Activated naive CD4-positive, alpha-beta T cell treated with anti-CD3 and anti-CD28 coated beads for 36 hours (primary cell): ENCODE measurements around the gene ORAI3. TPM values are rescaled to one million over a fixed set of nuclear protein-coding genes. Genes with fewer than 3 reads are reported as not detected.
A peak's percentile ranks its signal among the peaks of the same experiment; 100 is the strongest.

Experiments used
- CTCF ChIA-PET: fragments of 350-600 bp; sonication (Branson Sonifier 250); formaldehyde crosslinking; loops from one replicate; lab custom pipeline; 2021; ENCODE audit warnings: antibody characterized with exemption; lab: Charles Lee
- DNase-seq: peaks from one replicate; pipeline ENCODE4 v3.0.0-alpha.2; 2020
- H3K27ac Mint-ChIP-seq: one replicate; pipeline ENCODE4 v1.8.0; 2021; ENCODE audit warnings: mild to moderate bottlenecking, mixed read lengths
- H3K27me3 Mint-ChIP-seq: one replicate; pipeline ENCODE4 v1.8.0; 2021; ENCODE audit warnings: low read depth, mixed read lengths
- H3K36me3 Mint-ChIP-seq: one replicate; pipeline ENCODE4 v1.8.0; 2021; ENCODE audit warnings: low read depth, mixed read lengths
- H3K4me1 Mint-ChIP-seq: one replicate; pipeline ENCODE4 v1.8.0; 2021; ENCODE audit warnings: low read depth, mixed read lengths
- H3K4me3 Mint-ChIP-seq: one replicate; pipeline ENCODE4 v1.8.0; 2021; ENCODE audit warnings: mild to moderate bottlenecking, moderate library complexity, mixed read lengths
- H3K9me3 Mint-ChIP-seq: one replicate; pipeline ENCODE4 v1.8.0; 2021; ENCODE audit warnings: mixed read lengths
- intact Hi-C: fragments of 100-400 bp; cut with micrococcal nuclease; formaldehyde crosslinking; loops from one replicate; pipeline ENCODE4 v1.15.1; 2023
- total RNA-seq, 2 experiments: library from RNA; stranded (reverse); gene quantifications; one replicate each; pipeline ENCODE4 v1.2.3, GENCODE V29; 2021

Gene ORAI3
- total RNA-seq, 2 experiments from 2014 or later, result 4.2 to 4.7 TPM

DNA sequence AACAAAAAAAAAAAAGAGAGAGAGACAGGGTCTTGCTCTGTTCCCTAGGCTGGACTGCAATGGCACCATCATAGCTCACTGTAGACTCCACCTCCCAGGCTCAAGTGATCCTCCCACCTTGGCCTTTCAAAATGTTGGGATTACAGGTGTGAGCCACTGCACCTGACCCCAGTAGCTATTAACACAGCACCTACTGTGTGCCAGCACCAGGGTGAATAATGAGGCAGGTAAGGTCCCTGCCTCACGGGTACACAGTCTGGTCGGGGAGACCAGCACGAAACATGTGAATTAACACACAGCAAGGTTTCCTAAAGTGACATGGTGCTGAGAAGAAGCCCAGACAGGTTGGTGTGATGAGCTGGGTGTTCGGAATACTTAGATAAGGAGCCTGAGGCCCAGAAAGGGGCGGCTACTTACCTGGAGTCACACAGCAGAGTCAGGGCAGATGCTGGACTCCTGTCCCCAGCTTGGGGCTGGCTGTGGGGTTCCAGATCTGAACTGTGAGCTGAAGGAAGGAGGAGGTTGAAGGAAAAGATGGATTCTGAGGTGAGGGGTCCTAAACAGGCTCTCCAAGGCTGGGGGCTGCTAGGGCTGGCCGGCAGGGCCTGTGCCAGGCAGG is 36.0 kb upstream of the ORAI3 start:
- no peak overlapping the region for H3K27ac Mint-ChIP-seq
- no peak overlapping the region for H3K4me3 Mint-ChIP-seq
- H3K27me3 Mint-ChIP-seq, result no peaks in the 10 kb centered on the region
- H3K4me1 Mint-ChIP-seq, result peaks cover 1% of the 10 kb centered on the region
- CTCF ChIA-PET, result interaction anchor here (0.9 to 1.1 kb wide), 2 partner anchors 29 to 75 kb away, joined by 3 read pairs; no protein-coding TSS in a partner anchor
- no peak for DNase-seq
- H3K36me3 Mint-ChIP-seq, result no peaks in the 10 kb centered on the region
- intact Hi-C loops, result no loop called here
- no peaks in the 10 kb centered on the region for H3K9me3 Mint-ChIP-seq

DNA sequence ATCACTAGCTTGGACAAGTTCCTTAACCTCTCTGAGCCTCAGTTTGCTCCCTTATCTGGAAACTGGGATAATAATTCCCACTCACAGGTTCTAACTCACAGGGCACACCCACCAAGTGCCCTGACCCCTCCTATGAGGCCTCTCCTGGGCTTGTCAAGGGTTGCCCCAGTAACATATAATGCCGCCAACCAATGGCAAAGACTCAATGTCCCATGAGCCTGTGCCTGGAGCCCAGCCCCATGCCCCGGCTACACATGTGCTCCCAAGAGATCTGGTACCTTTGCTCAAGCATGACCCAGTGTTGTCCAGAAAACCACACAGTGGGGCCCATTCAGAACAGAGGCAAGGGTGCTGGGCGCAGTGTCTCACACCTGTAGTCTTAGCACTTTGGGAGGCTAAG is 34.0 kb upstream of the ORAI3 start:
- no peak for DNase-seq
- Mint-ChIP-seq H3K4me3 (no peak overlapping the region), H3K27ac (no peak overlapping the region), H3K4me1 (no peaks in the 10 kb centered on the region), H3K27me3 (no peaks in the 10 kb centered on the region), H3K36me3 (no peaks in the 10 kb centered on the region), H3K9me3 (no peaks in the 10 kb centered on the region)
- intact Hi-C loops, result no loop called here
- CTCF ChIA-PET, result interaction anchor here (0.5 to 1.4 kb wide), 4 partner anchors 10 to 71 kb away, joined by 3 to 5 read pairs (median 4); no protein-coding TSS in a partner anchor

DNA sequence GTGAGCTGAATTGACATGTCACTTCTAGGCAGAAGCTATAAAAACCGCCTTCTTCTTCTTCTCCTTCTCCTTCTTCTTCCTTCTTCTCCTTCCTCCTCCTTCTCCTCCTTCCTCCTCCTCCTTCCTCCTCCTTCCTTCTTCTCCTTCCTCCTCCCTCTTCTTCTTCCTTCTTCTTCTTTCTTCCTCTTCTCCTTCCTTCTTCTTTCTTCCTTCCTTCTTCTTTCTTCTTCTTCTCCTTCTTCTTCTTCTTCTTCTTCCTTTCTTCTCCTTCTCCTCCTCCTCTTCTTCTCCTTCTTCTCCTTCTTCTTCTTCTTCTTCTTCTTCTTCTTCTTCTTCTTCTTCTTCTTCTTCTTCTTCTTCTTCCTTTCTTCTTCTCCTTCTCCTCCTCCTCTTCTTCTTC is 30.3 kb upstream of the ORAI3 start:
- H3K27me3 Mint-ChIP-seq, result no peaks in the 10 kb centered on the region
- no peaks in the 10 kb centered on the region for H3K9me3 Mint-ChIP-seq
- CTCF ChIA-PET, result interaction anchor here (1.0 to 1.7 kb wide), 3 partner anchors 17 to 74 kb away, joined by 4 to 8 read pairs (median 5); no protein-coding TSS in a partner anchor
- H3K27ac Mint-ChIP-seq, result no peak overlapping the region
- DNase-seq, result no peak
- no peak overlapping the region for H3K4me3 Mint-ChIP-seq
- no peaks in the 10 kb centered on the region for H3K4me1 Mint-ChIP-seq
- H3K36me3 Mint-ChIP-seq, result no peaks in the 10 kb centered on the region
- intact Hi-C loops, result no loop called here

DNA sequence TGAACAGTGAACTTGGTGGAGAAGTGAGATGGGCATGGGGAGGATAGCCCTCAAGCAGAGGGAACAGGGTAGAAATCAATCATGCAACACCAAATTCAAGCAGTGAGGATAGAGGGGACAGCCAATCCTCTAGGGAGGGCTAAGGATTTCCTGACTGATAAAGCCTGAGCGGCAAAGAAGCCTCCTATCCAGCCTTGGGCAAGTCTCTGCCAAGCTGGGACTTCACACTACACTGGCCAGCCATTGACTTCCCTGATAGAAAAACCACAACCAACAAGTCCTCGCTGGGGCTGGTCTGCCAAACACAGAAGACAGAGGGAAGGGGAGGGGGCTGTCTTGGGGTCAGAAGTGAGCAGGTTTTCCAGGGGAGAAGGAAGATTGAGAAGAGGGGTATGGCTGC is 28.0 kb upstream of the ORAI3 start:
- H3K27me3 Mint-ChIP-seq, result no peaks in the 10 kb centered on the region
- CTCF ChIA-PET, result interaction anchor here (0.6 to 2.7 kb wide), 5 partner anchors 9 to 136 kb away, joined by 3 to 38 read pairs (median 5); no protein-coding TSS in a partner anchor
- DNase-seq, result no peak
- no peaks in the 10 kb centered on the region for H3K36me3 Mint-ChIP-seq
- H3K9me3 Mint-ChIP-seq, result no peaks in the 10 kb centered on the region
- peak overlapping the region; percentile 18 for H3K4me3 Mint-ChIP-seq
- intact Hi-C loops, result loop anchor here (1.0 to 10.0 kb wide), 3 partner anchors 77 to 546 kb away; partner anchors contain the start of genes MYL11, TBC1D10B and ZNF764
- peaks cover 7% of the 10 kb centered on the region for H3K4me1 Mint-ChIP-seq
- H3K27ac Mint-ChIP-seq, result no peak overlapping the region

DNA sequence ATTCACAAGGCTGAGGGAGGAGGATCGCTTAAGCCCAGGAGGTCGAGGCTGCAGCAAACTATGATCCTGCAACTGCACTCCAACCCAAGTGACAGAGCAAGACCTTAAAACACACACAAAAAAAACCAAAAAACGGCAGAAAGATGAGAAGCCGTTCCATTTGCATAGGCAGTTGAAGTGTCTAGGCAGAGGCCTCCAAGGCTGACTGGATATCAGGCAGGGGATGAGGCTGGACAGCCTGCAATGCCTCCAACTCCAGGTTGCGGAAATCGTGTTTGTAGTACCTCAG is 27.5 kb upstream of the ORAI3 start:
- intact Hi-C loops, result loop anchor here (1.0 to 10.0 kb wide), 3 partner anchors 77 to 547 kb away; partner anchors contain the start of genes MYL11, TBC1D10B and ZNF764
- H3K9me3 Mint-ChIP-seq, result no peaks in the 10 kb centered on the region
- no peaks in the 10 kb centered on the region for H3K36me3 Mint-ChIP-seq
- no peak for DNase-seq
- H3K4me1 Mint-ChIP-seq, result peaks cover 10% of the 10 kb centered on the region
- CTCF ChIA-PET, result interaction anchor here (0.9 to 2.7 kb wide), 4 partner anchors 21 to 136 kb away, joined by 3 to 38 read pairs (median 5); no protein-coding TSS in a partner anchor
- peak overlapping the region; percentile 99 for H3K4me3 Mint-ChIP-seq
- H3K27me3 Mint-ChIP-seq, result no peaks in the 10 kb centered on the region
- H3K27ac Mint-ChIP-seq, result peak overlapping the region; percentile 100

DNA sequence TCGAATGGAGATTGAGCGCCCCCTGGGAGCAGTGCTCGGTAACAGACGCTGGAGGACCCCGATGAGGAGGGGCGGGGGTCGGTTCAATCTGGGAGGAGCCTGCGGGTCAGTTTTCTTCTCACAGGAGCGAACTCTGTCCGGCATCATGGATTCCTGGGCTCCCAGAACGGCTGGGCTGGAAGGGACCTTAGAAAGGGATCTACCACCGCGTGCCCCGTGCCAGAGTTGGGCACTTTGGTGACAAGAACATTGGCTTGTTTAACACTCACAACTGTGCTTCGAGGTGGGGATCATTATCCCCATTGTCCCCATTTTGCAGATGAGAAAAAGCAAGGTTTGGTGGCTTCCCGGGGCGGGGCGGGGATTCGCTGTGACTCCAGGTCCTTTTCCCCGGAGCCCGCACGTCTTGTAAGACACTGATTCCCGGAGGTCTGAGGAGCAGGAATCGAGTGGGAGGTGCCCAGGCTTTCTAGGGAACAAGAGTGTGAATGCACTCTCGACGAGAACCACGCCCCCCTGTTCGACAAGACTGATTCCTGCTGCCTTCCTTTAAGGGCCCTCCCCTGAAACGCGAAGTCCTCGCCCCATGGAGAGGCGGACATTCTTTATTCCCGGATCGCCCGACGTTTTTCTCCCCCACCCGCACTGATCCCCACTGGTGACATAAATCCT is 27.0 kb upstream of the ORAI3 start:
- peaks cover 11% of the 10 kb centered on the region for H3K4me1 Mint-ChIP-seq
- intact Hi-C loops, result loop anchor here (1.0 to 10.0 kb wide), 19 partner anchors 21 to 547 kb away; partner anchors contain the start of genes ARMC5, BCL7C, CFAP119 and FBRS
- CTCF ChIA-PET, result interaction anchor here (0.6 to 2.7 kb wide), 6 partner anchors 21 to 131 kb away, joined by 3 to 38 read pairs (median 5); no protein-coding TSS in a partner anchor
- peak overlapping the region; percentile 100 for H3K27ac Mint-ChIP-seq
- no peaks in the 10 kb centered on the region for H3K27me3 Mint-ChIP-seq
- peak overlapping the region; percentile 99 for H3K4me3 Mint-ChIP-seq
- DNase-seq, result peak; percentile 92
- no peaks in the 10 kb centered on the region for H3K9me3 Mint-ChIP-seq
- no peaks in the 10 kb centered on the region for H3K36me3 Mint-ChIP-seq

DNA sequence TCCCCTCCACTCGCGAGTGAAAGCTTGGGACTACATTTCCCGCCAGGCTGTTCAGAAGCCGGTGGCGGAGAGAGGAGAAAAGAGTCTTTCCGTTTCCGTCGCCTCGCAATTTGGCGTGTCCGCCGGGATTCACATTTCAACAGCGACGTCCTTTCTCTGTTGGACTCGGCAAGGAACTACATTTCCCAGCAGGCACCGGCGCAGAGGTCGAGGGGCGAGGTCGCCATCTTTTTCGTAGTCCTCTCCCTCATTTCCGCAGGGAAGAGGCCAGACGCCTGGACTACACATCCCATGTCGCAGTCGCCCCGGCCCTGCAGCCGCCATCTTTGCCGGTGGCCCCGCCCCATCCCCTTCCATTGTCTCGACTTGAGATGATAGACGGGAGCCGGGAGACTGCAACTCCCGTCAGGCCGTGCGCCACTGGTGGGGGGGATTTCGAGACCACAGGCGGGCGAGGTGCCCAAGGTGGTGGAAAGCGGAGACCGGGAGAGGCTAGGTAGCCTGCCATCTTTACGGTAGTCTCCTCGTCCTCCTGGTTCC is 26.4 kb upstream of the ORAI3 start:
- CTCF ChIA-PET, result interaction anchor here (0.6 to 0.8 kb wide), 3 partner anchors 76 to 132 kb away, joined by 3 to 5 read pairs (median 3); no protein-coding TSS in a partner anchor
- intact Hi-C loops, result loop anchor here (1.0 to 10.0 kb wide), 18 partner anchors 21 to 548 kb away; partner anchors contain the start of genes ARMC5, BCL7C, CFAP119 and FBRS
- peak; percentile 100 for DNase-seq
- no peaks in the 10 kb centered on the region for H3K27me3 Mint-ChIP-seq
- no peaks in the 10 kb centered on the region for H3K9me3 Mint-ChIP-seq
- H3K4me3 Mint-ChIP-seq, result peak overlapping the region; percentile 99
- H3K36me3 Mint-ChIP-seq, result no peaks in the 10 kb centered on the region
- H3K4me1 Mint-ChIP-seq, result peaks cover 14% of the 10 kb centered on the region
- peak overlapping the region; percentile 100 for H3K27ac Mint-ChIP-seq

DNA sequence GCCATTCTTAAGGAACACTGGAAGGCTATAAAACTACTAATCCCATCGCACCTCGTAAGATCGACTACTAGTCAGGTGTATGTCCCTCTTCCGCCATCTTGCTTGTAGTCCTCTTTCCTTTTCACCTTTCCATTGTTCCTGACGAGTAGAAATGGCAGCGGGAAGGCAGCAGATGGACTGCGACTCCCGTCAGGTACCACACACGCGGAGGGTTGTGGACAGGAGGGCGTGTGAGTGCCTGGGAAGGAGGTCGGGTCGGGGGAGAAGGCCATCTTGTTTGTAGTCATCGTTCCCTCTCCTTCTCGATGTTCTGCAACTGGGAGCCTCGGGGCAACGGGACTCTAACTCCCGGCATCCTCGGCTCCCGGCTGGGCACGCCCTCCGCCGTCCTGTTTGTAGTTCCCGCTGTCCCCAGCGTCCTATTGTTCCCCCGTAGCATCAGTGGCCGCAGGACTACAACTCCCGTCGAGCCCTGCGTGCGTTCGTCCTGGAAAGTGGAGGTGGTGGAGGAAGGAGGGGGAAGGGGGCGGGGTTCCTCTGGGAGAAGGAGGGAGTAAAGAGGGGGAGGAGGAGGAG is 25.8 kb upstream of the ORAI3 start:
- peak; percentile 99 for DNase-seq
- peak overlapping the region; percentile 99 for H3K4me3 Mint-ChIP-seq
- H3K4me1 Mint-ChIP-seq, result peaks cover 14% of the 10 kb centered on the region
- H3K9me3 Mint-ChIP-seq, result no peaks in the 10 kb centered on the region
- peak overlapping the region; percentile 100 for H3K27ac Mint-ChIP-seq
- H3K36me3 Mint-ChIP-seq, result peaks cover under 1% of the 10 kb centered on the region
- no peaks in the 10 kb centered on the region for H3K27me3 Mint-ChIP-seq
- CTCF ChIA-PET, result no interaction called here
- intact Hi-C loops, result loop anchor here (1.0 to 10.0 kb wide), 18 partner anchors 22 to 548 kb away; partner anchors contain the start of genes ARMC5, BCL7C, CFAP119 and FBRS

DNA sequence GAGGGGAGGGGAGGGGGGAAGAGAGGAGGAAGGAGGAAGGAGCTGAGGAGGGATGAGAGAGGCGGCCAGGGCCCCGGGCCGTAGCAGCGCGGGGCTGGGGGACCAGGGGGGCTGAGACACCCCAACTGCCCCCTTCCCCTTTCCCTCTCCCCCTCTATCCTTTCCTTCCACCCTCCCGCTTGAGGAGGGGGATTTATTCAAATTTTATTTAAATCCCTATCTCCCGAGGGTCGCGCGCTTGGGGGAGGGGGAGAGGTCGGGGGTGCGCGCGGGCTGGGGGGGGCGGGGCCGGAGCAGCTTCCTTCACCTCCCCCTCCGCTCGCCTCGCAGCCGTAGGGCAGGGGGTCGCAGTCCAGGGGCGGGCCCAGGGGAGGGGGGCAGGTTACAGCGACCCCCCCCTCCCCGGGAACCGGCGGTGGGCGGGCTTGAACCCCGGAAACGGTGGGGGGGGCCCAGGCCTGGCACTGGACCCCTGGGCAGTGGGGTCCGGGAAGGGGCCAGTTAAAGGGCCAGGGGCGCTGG is 25.3 kb upstream of the ORAI3 start, which contains the start of gene FBXL19:
Gene FBXL19, plus strand, starts transcription at position 19 of the 522 bp plus-strand sequence. CDS start 2,183 bp downstream, outside the sequence.
- Mint-ChIP-seq H3K27me3 (no peaks in the 10 kb centered on the region), H3K4me1 (peaks cover 14% of the 10 kb centered on the region), H3K27ac (peak within 1 kb of the TSS; percentile 100), H3K4me3 (peak within 1 kb of the TSS; percentile 99), H3K36me3 (peaks cover 1% of the 10 kb centered on the region), H3K9me3 (no peaks in the 10 kb centered on the region)
- CTCF ChIA-PET, result no interaction called here
- intact Hi-C loops, result loop anchor here (10.0 kb wide), 2 partner anchors 369 to 549 kb away; partner anchors contain the start of genes MYL11, TBC1D10B and ZNF764
- no peak for DNase-seq

DNA sequence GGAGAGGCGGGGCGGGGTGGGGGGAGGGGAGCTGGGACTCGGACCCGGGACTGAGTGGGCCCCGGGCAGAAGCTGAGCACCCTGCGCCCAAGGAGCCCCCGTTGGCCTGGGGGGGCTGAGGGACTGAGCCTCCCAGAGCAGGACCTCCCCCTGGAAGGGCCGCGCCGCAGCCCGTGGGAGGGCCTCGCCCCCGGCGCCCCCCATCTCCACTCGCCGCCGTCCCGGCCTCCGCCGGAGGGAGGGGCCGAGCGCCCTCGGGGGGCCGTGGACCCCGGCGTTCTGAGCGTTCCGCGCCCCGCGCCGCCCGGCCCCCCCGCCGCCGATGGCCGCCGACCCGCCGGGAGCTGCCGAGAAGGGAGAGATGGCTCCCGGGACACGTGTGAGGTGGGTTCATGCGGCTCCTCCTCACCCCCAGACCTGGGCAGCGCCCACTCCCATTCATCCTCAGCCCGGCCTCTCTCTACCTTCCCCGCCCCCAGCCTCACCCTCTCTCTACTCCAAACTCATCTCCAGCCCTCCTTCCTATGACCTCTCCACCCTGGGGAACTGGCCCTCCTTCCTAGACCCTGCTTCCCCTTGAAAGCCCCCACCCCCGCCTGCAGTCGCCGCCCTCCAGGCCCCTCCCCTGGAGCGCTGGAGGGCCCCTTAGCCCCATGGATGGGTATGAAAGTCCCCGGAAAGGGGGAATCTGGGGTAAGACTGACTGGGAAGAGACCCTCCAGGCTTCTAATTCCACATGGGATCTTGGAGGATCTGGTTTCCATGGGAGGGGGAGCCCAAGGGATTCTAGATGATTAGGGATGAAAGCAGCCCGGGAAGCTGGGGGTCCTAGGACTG is 24.6 kb upstream of the ORAI3 start:
- DNase-seq, result peak; percentile 20
- peaks cover 1% of the 10 kb centered on the region for H3K36me3 Mint-ChIP-seq
- intact Hi-C loops, result loop anchor here (10.0 kb wide), 2 partner anchors 369 to 549 kb away; partner anchors contain the start of genes MYL11, TBC1D10B and ZNF764
- no peaks in the 10 kb centered on the region for H3K9me3 Mint-ChIP-seq
- H3K27ac Mint-ChIP-seq, result no peak overlapping the region
- peaks cover 14% of the 10 kb centered on the region for H3K4me1 Mint-ChIP-seq
- no peaks in the 10 kb centered on the region for H3K27me3 Mint-ChIP-seq
- H3K4me3 Mint-ChIP-seq, result peak overlapping the region; percentile 70
- CTCF ChIA-PET, result interaction anchor here (2.0 kb wide), 1 partner anchor 18 kb away, joined by 9 read pairs; no protein-coding TSS in a partner anchor
